ENCODE results near the gene SNAPC5. TPM values are rescaled to one million over a fixed set of nuclear protein-coding genes. Genes with fewer than 3 reads are reported as not detected.
A peak's percentile ranks its signal among the peaks of the same experiment; 100 is the strongest.

Gene SNAPC5
- total and polyA plus RNA-seq, 10 of the 15 experiments (the other 5 are each of a cell fraction or from before 2014, with no cell fraction given) = 14.4 to 53.5 (median 36.9) TPM

DNA sequence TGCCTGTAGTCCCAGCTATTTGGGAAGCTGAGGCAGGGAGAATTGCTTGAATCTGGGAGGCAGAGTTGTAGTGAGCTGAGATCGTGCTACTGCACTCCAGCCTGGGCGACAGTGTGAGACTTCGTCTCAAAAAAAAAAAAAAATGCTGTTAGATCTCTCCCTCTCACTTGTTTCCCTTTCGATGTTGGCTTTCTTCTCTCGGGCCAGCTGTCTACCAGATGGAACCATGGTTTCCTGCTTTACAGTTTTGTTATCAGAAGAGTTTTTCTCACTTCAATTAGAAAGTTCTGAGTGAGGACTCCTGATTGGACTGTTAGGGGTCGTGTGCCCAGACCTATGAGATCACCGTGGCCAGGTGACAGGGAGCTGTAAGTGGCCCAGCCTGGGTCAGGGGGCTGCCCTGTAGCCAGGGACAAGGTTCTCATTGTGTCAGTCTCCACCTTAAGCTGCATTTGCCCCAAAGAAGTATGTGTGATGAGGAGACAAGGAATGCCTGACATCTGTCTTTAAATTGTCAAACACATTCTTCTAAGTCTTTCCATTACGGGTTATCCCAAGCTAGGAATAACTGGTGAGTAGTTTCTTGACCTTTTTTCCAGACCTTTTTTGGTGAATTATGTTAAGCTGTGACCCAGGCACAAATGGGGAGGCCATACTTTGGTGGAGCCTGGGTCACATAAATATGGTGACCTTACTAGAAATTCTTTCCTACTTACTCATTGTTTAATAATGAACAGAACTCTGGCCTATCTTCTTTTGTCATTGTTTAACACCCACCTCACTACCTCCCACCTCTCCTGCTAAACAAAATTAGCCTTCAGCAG is 25.2 kb downstream of the SNAPC5 start (continued):
- TF ChIP-seq, protein P1, sequence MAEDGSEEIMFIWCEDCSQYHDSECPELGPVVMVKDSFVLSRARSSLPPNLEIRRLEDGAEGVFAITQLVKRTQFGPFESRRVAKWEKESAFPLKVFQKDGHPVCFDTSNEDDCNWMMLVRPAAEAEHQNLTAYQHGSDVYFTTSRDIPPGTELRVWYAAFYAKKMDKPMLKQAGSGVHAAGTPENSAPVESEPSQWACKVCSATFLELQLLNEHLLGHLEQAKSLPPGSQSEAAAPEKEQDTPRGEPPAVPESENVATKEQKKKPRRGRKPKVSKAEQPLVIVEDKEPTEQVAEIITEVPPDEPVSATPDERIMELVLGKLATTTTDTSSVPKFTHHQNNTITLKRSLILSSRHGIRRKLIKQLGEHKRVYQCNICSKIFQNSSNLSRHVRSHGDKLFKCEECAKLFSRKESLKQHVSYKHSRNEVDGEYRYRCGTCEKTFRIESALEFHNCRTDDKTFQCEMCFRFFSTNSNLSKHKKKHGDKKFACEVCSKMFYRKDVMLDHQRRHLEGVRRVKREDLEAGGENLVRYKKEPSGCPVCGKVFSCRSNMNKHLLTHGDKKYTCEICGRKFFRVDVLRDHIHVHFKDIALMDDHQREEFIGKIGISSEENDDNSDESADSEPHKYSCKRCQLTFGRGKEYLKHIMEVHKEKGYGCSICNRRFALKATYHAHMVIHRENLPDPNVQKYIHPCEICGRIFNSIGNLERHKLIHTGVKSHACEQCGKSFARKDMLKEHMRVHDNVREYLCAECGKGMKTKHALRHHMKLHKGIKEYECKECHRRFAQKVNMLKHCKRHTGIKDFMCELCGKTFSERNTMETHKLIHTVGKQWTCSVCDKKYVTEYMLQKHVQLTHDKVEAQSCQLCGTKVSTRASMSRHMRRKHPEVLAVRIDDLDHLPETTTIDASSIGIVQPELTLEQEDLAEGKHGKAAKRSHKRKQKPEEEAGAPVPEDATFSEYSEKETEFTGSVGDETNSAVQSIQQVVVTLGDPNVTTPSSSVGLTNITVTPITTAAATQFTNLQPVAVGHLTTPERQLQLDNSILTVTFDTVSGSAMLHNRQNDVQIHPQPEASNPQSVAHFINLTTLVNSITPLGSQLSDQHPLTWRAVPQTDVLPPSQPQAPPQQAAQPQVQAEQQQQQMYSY (CRISPR knock-in tag; IDR thresholded peaks at IDR 0.05) = no peak
- TF ChIP-seq NR2F1 (conservative IDR thresholded peaks at IDR 0.05) (peak; percentile 53; the same call in 1 of the 2 replicates), NR2C2 (IDR thresholded peaks at IDR 0.05; ENCODE audit: borderline replicate concordance, control insufficient read depth, insufficient read length, low read depth) (no peak), SP1 (IDR thresholded peaks at IDR 0.05; ENCODE audit: low read depth, low read length) (no peak), BACH1 (IDR thresholded peaks at IDR 0.05; ENCODE audit: borderline replicate concordance) (no peak), LARP7 (IDR thresholded peaks at IDR 0.05) (no peak), EED (IDR thresholded peaks at IDR 0.05; ENCODE audit: low read depth) (no peak), FOXM1 (IDR thresholded peaks at IDR 0.05; ENCODE audit: low read depth, low read length) (no peak), ASH2L (IDR thresholded peaks at IDR 0.05; ENCODE audit: borderline replicate concordance, low read depth) (no peak), RAD51 (IDR thresholded peaks at IDR 0.05) (peak; percentile 87), BHLHE40 (IDR thresholded peaks at IDR 0.05; ENCODE audit: borderline replicate concordance in 1 of 2, low read depth in 2 of 2, low read length in 1 of 2) (peak in 1 of 2 experiments; percentile 79; a peak in 2 of 4 replicates)
- TF ChIP-seq, protein P2, sequence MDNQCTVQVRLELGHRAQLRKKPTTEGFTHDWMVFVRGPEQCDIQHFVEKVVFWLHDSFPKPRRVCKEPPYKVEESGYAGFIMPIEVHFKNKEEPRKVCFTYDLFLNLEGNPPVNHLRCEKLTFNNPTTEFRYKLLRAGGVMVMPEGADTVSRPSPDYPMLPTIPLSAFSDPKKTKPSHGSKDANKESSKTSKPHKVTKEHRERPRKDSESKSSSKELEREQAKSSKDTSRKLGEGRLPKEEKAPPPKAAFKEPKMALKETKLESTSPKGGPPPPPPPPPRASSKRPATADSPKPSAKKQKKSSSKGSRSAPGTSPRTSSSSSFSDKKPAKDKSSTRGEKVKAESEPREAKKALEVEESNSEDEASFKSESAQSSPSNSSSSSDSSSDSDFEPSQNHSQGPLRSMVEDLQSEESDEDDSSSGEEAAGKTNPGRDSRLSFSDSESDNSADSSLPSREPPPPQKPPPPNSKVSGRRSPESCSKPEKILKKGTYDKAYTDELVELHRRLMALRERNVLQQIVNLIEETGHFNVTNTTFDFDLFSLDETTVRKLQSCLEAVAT (IDR thresholded peaks at IDR 0.05) = 0 out of 2 replicates have a peak, but pooled peaks have one; percentile 53
- TF ChIP-seq, protein P3, sequence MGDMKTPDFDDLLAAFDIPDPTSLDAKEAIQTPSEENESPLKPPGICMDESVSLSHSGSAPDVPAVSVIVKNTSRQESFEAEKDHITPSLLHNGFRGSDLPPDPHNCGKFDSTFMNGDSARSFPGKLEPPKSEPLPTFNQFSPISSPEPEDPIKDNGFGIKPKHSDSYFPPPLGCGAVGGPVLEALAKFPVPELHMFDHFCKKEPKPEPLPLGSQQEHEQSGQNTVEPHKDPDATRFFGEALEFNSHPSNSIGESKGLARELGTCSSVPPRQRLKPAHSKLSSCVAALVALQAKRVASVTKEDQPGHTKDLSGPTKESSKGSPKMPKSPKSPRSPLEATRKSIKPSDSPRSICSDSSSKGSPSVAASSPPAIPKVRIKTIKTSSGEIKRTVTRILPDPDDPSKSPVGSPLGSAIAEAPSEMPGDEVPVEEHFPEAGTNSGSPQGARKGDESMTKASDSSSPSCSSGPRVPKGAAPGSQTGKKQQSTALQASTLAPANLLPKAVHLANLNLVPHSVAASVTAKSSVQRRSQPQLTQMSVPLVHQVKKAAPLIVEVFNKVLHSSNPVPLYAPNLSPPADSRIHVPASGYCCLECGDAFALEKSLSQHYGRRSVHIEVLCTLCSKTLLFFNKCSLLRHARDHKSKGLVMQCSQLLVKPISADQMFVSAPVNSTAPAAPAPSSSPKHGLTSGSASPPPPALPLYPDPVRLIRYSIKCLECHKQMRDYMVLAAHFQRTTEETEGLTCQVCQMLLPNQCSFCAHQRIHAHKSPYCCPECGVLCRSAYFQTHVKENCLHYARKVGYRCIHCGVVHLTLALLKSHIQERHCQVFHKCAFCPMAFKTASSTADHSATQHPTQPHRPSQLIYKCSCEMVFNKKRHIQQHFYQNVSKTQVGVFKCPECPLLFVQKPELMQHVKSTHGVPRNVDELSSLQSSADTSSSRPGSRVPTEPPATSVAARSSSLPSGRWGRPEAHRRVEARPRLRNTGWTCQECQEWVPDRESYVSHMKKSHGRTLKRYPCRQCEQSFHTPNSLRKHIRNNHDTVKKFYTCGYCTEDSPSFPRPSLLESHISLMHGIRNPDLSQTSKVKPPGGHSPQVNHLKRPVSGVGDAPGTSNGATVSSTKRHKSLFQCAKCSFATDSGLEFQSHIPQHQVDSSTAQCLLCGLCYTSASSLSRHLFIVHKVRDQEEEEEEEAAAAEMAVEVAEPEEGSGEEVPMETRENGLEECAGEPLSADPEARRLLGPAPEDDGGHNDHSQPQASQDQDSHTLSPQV (IDR thresholded peaks at IDR 0.05) = no peak
- TF ChIP-seq, protein P4, sequence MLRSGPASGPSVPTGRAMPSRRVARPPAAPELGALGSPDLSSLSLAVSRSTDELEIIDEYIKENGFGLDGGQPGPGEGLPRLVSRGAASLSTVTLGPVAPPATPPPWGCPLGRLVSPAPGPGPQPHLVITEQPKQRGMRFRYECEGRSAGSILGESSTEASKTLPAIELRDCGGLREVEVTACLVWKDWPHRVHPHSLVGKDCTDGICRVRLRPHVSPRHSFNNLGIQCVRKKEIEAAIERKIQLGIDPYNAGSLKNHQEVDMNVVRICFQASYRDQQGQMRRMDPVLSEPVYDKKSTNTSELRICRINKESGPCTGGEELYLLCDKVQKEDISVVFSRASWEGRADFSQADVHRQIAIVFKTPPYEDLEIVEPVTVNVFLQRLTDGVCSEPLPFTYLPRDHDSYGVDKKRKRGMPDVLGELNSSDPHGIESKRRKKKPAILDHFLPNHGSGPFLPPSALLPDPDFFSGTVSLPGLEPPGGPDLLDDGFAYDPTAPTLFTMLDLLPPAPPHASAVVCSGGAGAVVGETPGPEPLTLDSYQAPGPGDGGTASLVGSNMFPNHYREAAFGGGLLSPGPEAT (IDR thresholded peaks at IDR 0.05; ENCODE audit: low read depth) = peak; percentile 68; the same call in 1 of the 2 replicates
- TF ChIP-seq, protein P5, sequence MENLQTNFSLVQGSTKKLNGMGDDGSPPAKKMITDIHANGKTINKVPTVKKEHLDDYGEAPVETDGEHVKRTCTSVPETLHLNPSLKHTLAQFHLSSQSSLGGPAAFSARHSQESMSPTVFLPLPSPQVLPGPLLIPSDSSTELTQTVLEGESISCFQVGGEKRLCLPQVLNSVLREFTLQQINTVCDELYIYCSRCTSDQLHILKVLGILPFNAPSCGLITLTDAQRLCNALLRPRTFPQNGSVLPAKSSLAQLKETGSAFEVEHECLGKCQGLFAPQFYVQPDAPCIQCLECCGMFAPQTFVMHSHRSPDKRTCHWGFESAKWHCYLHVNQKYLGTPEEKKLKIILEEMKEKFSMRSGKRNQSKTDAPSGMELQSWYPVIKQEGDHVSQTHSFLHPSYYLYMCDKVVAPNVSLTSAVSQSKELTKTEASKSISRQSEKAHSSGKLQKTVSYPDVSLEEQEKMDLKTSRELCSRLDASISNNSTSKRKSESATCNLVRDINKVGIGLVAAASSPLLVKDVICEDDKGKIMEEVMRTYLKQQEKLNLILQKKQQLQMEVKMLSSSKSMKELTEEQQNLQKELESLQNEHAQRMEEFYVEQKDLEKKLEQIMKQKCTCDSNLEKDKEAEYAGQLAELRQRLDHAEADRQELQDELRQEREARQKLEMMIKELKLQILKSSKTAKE (IDR thresholded peaks at IDR 0.05; ENCODE audit: low read depth, poor library complexity, severe bottlenecking) = peak; percentile 83

All from GM12878 (cell line).